D341Med (cell line): Measurements from ENCODE around the gene AK5.
"Not testable (repeated sequence)": the region's sequence is repeated elsewhere in the genome, so short reads cannot be mapped to it uniquely, and the experiment has no call there.

Experiments
- DNase-seq: peaks from one replicate; pipeline ENCODE4 v3.0.0; 2012; ENCODE audit warnings: low spot score

AK5 gene

DNA sequence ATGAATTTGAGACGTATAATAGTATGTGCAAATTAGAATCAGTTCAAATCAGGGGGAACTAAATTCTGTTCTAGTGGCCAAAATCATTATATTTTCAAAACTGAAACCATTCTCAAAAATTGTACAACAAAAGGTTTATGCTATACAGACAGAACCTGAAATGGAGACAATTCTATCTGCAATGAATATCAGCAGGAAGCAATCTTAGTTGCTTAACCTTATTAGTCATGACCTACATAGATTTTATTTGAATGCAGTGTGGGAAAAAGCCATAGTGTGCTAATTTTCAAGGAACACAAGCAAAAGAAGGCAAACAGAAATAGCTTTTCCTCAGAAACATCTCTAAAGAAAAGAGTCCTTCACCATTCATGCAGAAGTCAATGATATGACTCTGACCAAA is 6.5 kb downstream of the AK5 start:
- no peak for DNase-seq

DNA sequence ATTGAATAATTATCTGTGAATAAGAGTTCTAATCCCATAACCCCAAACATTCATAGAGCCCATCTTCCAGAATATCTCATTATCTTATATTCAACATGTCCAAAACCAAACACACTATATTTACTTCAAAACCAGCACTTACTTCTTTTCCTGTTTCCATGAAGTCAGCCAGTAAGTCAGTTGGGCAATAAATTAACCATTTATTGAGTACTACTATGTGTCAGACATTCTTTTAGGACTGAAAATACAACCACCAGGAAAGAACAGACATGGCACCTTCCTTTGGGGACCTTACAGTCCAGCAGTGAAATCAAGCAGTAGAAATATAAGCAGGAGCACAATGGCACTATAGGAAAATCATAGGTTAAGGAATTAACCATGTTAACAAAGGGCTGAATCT is 8.8 kb downstream of the AK5 start:
- no peak for DNase-seq

- no peak for DNase-seq
Measured at GRCh38 chr1:77292551-77292950, 10.7 kb downstream of the AK5 start.

DNA sequence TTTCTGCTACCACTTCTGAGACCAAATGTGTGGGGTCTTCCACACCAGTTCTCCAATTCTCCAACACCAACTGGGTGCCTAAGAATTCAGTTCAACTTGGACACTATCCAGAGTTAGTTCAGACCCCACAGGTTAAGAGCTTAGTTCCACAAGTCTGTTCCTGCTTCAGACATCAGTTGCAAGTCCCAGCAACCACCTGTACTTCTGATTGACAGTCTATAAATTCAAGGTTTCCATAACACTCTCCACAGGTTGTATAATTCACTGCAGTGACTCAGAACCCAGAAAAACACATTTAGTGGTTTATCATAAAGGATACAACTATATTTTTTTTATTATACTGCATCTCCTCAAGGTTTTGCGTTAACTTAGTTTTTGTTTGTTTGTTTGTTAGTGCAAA is 18.7 kb downstream of the AK5 start:
- DNase-seq = no peak

DNA sequence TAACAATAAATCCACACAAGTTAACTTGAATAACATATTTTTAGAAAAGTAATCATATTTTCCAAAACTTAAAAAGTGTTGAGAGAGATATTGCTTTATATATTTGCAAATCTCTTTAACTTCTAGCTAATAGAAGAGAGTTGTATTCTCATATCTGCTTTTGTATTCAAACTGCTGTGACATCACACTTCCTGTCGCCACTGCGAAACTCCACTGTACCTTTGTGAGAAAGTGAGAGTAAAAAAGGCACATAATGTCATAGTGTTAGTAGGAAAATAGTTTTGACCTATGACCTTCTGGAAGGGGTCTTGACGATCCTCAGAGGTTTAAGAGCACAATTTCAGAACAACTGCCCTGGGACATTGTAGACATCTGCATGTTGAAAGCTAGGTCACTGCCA is 21.6 kb downstream of the AK5 start:
- DNase-seq = no peak

DNA sequence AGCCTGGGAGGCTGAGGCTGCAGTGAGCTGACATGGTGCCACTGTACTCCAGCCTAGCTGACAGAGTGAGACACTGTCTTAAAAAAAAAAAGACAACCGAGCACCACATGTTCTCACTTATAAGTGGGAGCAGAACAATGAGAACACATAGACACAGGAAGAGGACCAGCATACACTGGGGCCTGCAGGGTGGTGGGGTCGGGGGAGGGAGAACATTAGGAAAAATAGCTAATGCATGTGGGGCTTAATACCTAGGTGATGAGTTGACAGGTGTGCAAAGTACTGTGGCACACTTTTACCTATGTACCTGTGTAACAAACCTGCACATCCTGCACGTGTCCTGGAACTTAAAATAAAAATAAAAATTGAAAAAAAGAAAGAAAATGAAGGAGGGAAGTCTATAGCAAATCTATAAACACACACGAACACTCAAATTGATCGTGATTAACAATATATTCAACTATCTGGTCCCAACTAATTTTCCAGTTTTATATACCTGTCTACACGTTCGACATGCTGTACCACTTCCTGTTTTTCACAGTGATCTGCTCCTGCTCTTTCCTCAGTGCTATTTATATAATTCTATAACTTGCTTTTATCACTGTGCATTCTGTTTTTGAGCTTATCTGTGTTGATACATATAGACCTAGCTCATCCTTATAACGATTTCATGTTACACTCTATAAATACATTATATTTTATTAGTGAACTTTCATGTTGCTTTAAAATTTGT is 27.2 kb downstream of the AK5 start:
- DNase-seq = no peak

DNA sequence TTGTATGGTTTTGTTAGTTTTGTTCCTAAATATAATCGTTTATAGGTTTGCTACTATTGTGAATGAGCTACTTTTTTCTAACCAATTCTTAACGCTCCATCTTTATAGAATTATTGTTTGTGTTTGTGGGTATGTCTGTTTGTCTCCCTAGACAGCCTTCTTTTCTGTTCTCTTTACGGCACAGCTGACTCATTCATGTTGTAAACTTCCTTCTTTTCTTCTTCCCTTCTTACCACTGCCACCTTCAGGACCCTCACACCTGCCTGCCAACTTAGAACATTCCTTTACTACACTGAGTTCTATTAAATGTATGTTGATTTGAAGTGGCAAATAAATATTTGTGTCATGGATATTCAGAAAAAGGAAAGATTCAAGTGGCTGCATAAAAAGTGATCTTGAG is 29.1 kb downstream of the AK5 start:
- DNase-seq = no peak

DNA sequence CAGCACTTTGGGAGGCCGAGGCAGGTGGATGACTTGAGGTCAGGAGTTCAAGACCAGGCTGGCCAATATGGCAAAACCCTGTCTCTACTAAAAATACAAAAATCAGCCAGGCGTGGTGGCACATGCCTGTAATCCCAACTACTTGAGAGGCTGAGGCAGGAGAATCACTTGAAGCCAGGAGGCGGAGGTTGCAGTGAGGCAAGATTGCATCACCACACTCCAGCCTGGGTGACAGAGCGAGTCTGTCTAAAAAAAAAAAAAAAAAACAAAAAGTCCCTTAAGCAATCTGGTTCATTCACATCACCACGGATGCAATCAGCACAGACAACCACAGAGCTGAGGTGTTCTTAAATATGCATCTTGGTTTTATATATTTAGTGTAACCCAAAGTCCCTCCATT is 30.5 kb downstream of the AK5 start:
- not testable (repeated sequence) for DNase-seq

DNA sequence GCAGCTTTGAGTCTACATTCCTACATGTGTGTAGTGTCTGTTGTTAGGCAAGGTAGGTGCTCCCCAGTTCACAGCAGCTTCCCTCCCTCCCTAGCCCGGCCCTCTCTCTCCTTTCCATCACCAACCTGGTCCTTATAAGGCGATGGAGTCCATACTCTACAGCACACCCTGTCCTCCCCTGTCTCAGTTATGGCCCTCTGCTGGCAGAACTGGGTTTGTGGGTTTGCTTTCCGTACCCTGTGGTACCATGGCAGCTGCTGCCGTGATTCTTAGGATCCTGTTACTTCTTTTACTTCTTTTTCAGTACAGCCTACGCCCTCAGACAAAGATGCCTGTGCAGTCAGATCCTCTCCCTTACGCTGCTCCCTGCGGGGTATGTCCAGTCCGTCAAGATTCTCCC is 31.7 kb downstream of the AK5 start:
- peak; percentile 49 for DNase-seq

DNA sequence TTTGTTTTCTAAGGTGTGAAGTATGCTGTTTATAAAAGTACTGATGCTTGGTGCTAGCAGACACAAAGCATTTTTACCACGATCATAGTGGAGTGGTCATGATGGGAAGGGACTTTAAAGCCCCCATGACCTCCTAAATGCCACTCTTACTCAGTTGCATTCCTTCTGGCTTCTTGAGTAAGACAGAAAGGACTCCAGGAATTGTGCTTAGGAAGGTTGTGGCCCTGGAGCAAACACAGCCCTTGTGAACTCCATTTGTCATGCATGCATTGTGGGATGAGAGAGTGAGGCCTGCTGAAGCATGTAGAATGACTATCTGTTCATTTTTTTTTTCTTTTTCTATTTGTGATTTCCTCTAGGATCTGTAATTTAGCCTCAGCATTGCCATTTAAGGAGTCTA is 34.2 kb downstream of the AK5 start:
- no peak for DNase-seq

- DNase-seq = no peak
Measured at GRCh38 chr1:77316966-77317365, 35.1 kb downstream of the AK5 start.

DNA sequence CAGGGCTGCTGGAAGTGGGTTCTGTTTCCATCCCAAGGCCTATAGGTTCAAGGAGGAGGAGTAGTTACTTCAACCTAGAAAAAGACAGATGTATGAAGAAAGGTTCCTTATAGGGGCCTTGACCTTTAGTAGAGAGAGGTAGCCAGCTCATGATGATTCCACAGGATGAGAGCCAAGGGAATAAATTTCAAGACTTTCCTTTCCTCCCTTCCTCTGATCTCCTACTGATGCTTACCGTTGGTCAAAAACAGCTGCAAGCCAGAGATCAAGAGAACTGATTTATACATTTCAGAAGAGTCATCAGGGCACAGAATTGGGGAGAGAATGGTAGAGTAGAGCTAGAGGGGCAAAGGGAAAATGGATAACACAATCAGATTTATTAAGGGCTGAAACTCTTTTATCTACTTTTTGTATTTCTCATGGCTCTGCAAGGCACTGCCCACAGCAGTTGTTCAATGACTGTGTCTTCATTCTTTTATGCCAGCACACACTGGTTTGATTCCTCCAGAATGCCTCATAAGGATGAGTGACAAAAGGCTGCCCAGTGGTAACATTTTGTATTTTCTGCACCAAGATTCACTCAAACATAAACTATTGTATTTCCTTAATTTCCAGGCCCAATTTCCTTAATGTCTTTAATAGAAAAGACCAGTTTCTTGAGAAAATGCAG is 37.4 kb downstream of the AK5 start:
- DNase-seq = no peak

DNA sequence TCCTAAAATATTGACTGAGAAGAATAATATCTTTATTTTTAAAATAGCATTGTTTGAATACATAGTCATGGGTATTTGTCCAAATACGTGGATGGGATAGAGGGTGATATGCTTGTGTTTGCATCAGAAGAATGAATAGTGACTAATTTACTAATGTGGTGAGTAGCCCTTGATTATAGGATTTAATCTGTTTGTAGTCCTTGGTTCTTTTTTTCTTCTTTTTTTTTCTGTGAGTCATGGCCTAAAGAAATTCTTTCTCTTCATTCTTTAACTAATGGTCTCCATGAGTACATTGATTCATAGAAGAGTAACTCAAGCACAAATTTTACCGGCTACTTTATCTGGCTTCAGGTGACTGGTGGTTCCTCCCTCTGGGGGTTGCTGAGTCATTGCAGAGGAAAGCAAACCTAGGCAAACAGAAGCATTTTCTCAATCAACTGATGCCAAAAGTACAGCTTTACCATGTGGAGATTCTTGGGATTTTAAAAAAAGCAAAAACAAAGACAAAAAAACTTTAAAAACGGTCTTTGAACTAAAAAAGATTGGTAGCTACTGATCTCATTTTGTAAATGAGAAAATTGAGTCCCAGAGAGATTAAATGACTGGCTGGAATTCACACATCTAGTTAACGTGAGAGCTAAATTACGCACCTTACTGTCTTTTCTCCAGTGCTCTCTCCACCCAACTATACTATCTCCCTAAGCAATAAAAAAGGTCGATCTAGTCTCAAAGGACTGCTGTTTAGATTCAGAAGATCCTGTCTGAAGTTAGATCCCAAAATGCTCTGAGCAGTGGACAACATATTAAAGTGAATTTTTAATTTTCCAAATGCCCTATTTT is 40.5 kb downstream of the AK5 start:
- no peak for DNase-seq

- no peak for DNase-seq
Measured at GRCh38 chr1:77333501-77333900, 51.7 kb downstream of the AK5 start.

DNA sequence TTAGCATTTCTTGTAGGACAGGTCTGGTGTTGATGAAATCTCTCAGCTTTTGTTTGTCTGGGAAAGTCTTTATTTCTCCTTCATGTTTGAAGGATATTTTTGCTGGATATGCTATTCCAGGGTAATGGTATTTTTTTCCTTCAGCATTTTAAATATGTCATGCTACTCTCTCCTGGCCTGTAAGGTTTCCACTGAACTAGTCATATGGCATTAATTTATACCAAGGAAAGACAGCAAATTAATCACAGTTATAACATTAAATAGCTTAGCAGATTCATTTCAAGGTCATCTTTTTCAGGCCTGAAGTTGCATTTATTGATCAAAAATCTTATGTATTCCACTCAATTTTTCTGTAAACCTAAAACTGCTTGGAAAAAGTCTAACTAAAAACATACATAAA is 54.9 kb downstream of the AK5 start:
- DNase-seq = no peak

DNA sequence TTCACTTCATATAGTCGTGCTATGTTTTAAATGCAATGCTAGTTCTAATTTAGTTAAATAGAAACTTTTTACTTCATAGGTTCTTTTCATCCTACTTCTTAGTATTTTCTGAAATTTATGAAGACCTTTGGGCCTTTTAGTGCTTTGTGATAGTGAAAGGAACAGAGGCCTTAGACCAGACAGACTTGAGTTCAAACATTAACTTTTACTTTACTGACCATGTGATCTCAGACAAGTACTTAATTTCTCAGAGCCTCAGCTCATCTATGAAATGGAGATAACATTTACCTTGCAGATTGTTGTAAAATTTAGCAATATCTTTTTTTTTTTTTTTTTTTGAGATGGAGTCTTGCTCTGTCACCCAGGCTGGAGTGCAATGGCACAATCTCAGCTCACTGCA is 57.5 kb downstream of the AK5 start:
- no peak for DNase-seq

DNA sequence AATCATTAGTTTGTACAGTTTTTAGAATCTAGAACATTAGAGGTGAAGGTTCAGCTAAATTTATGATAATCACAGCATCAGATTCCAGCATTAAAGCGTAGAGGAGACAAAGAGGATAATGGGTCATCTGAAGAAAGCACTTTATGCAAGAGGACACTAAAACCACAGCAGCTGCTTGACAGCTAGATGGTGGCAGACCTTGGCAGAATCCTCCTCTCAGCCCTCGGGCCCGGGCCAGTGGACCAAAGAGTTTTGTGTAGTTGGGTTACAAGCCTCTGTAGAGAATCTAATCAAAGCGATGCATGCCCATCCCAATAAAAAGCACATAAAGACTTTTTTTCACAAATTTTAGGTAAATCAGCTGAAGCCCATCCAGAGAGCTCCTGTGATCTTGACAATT is 59.4 kb downstream of the AK5 start:
- no peak for DNase-seq

GRCh38 chr1:77342745-77343144 is 60.9 kb downstream of the AK5 start:
- DNase-seq = no peak

DNA sequence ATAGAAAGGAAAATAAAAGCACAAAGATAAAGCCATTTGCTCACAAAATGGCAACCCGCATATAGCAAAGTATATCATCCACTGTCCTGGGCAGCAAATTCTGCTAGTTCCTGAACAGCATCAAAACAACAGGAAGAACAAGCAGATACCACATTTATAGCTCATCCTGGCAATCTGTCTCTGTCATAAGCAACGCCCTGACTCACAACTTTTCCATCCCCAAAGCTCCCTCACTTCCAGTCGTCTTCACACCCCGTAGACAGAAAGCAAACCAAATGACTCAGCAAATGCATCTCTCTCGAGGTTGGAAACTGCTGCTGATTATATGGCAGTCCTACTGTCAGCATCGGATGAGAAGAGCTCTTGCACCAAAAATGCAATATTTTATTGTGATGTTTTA is 65.8 kb downstream of the AK5 start:
- no peak for DNase-seq

DNA sequence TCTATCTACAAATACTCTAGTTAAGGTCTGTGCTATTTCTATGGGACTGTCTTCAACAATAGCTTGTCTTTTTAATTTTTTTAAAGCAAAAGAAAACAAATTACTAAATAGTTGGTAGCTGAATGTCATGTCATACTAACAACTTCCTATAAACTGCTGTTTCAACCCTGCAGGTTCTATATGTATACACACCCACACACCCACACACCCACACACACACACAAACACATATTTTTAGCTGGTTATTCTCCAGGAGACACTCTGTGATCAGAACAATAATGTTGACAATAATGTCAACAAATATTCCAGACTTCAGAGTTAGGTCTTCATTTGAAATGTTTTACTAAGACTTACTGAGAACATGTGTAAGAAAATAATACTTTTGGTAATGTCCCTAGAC is 66.7 kb downstream of the AK5 start:
- DNase-seq = no peak

GRCh38 chr1:77349275-77349674 is 67.5 kb downstream of the AK5 start:
- DNase-seq = no peak

- DNase-seq = peak; percentile 33
Measured at GRCh38 chr1:77350012-77350770, 68.4 kb downstream of the AK5 start.
